IMR-90 (cell line): ENCODE measurements around the gene ARHGAP23. TPM values are rescaled to one million over a fixed set of nuclear protein-coding genes. Genes with fewer than 3 reads are reported as not detected.
A peak's percentile ranks its signal among the peaks of the same experiment; 100 is the strongest.

Source experiments
- ATAC-seq: fragments of 200-7000 bp; cut with Tn5 transposase; 2 replicates; pipeline ENCODE4 v1.9.1; 2020; ENCODE audit warnings: low read depth, mild to moderate bottlenecking, moderate library complexity
- BruUV-seq: library from RNA; stranded (reverse); fragments of 400-500 nt; replicated peaks from 2 replicates; lab custom pipeline; 2021; lab: Mats Ljungman, UMichigan
- CTCF ChIA-PET: fragments of 300-600 bp; formaldehyde crosslinking; extraction: SDS; loops from one replicate; lab custom pipeline; 2021; ENCODE audit warnings: antibody characterized with exemption; lab: Yijun Ruan, JAX
- POLR2A ChIA-PET: fragments of 300-600 bp; sonication (Branson Sonifier 250); formaldehyde crosslinking; loops from one replicate; lab custom pipeline; 2022; ENCODE audit warnings: antibody characterized with exemption; ENCODE audit not compliant: unreplicated experiment; lab: Charles Lee
- DNase-seq: peaks from one replicate; pipeline ENCODE4 v3.0.0; 2013
- H2AFZ ChIP-seq: replicated peaks from 2 replicates; pipeline ENCODE3; 2013; ENCODE audit warnings: low read length, mild to moderate bottlenecking; ENCODE audit not compliant: poor library complexity
- H2AK5ac ChIP-seq: 2 replicates; pipeline ENCODE4 v1.6.1; 2013; ENCODE audit warnings: low read depth, low read length, inconsistent platforms
- H2AK9ac ChIP-seq: replicated peaks from 2 replicates; pipeline ENCODE3; 2013; ENCODE audit warnings: mild to moderate bottlenecking, low read depth, low read length, moderate library complexity; ENCODE audit not compliant: poor library complexity
- H2BK120ac ChIP-seq: 2 replicates; pipeline ENCODE4 v1.6.1; 2013; ENCODE audit warnings: low read depth, low read length, inconsistent platforms
- H2BK15ac ChIP-seq: 3 replicates; pipeline ENCODE4 v1.6.1; 2013; ENCODE audit warnings: low read depth, low read length, inconsistent platforms
- H2BK20ac ChIP-seq: 2 replicates; pipeline ENCODE4 v1.6.1; 2013; ENCODE audit warnings: low read depth, mild to moderate bottlenecking, inconsistent platforms, low read length, moderate library complexity
- H2BK5ac ChIP-seq: 2 replicates; pipeline ENCODE4 v1.6.1; 2013; ENCODE audit warnings: mild to moderate bottlenecking, low read depth, low read length, inconsistent platforms; ENCODE audit not compliant: poor library complexity, severe bottlenecking
- H3K14ac ChIP-seq: replicated peaks from 2 replicates; pipeline ENCODE4 v1.6.1; 2013; ENCODE audit warnings: low read depth, low read length, inconsistent platforms
- H3K18ac ChIP-seq: 2 replicates; pipeline ENCODE4 v1.6.1; 2013; ENCODE audit warnings: low read depth, low read length, control low read depth
- H3K23ac ChIP-seq: 2 replicates; pipeline ENCODE4 v1.6.1; 2013; ENCODE audit warnings: low read depth, low read length, inconsistent platforms
- H3K27ac ChIP-seq: 2 replicates; pipeline ENCODE4 v1.5.1; 2013; ENCODE audit warnings: mild to moderate bottlenecking, control low read depth, low read length; ENCODE audit not compliant: insufficient read depth
- H3K27me3 ChIP-seq: 2 replicates; pipeline ENCODE4 v1.6.1; 2013; ENCODE audit warnings: low read length; ENCODE audit not compliant: control insufficient read depth, insufficient read depth
- H3K36me3 ChIP-seq: 2 replicates; pipeline ENCODE4 v1.6.1; 2013; ENCODE audit warnings: low read length, mixed read lengths; ENCODE audit not compliant: control insufficient read depth, insufficient read depth
- H3K4ac ChIP-seq: 2 replicates; pipeline ENCODE4 v1.6.1; 2013; ENCODE audit warnings: low read depth, low read length, inconsistent platforms
- H3K4me1 ChIP-seq: 2 replicates; pipeline ENCODE4 v1.6.1; 2013; ENCODE audit warnings: low read length, mixed read lengths; ENCODE audit not compliant: control insufficient read depth, insufficient read depth
- H3K4me2 ChIP-seq: 2 replicates; pipeline ENCODE4 v1.6.1; 2013; ENCODE audit warnings: low read depth, mild to moderate bottlenecking, control low read depth, low read length, moderate library complexity
- H3K4me3 ChIP-seq: 2 replicates; pipeline ENCODE4 v1.5.1; 2013; ENCODE audit warnings: low read depth, mild to moderate bottlenecking, control low read depth, low read length, moderate library complexity; ENCODE audit not compliant: insufficient read depth
- H3K56ac ChIP-seq: 2 replicates; pipeline ENCODE4 v1.6.1; 2013; ENCODE audit warnings: low read length, inconsistent platforms; ENCODE audit not compliant: insufficient read depth; ENCODE audit errors: extremely low read depth
- H3K79me1 ChIP-seq, 2 experiments: 2 replicates each; pipeline ENCODE4 v1.6.1; 2013; ENCODE audit warnings: low read length in 2 of 2, inconsistent platforms in 1 of 2, low read depth in 1 of 2
- H3K9ac ChIP-seq: 2 replicates; pipeline ENCODE4 v1.6.1; 2013; ENCODE audit warnings: low read depth, low read length, control low read depth
- H3K9me1 ChIP-seq: 2 replicates; pipeline ENCODE4 v1.6.1; 2013; ENCODE audit warnings: low read length, inconsistent platforms; ENCODE audit not compliant: insufficient read depth
- H3K9me3 ChIP-seq: 2 replicates; pipeline ENCODE4 v1.6.1; 2013; ENCODE audit warnings: low read length; ENCODE audit not compliant: control insufficient read depth, insufficient read depth
- H4K20me1 ChIP-seq: 2 replicates; pipeline ENCODE4 v1.6.1; 2013; ENCODE audit warnings: low read length, inconsistent platforms; ENCODE audit not compliant: insufficient read depth
- H4K5ac ChIP-seq: 2 replicates; pipeline ENCODE4 v1.6.1; 2013; ENCODE audit warnings: mild to moderate bottlenecking, low read depth, low read length, control low read depth
- H4K8ac ChIP-seq, 2 experiments: 2 replicates each; pipeline ENCODE4 v1.6.1; 2013; ENCODE audit warnings: low read depth in 2 of 2, low read length in 2 of 2, control low read depth in 1 of 2, inconsistent platforms in 1 of 2
- H4K91ac ChIP-seq: 2 replicates; pipeline ENCODE4 v1.6.1; 2013; ENCODE audit warnings: low read depth, low read length, inconsistent platforms; ENCODE audit not compliant: insufficient read depth
- CHD1 ChIP-seq: IDR thresholded peaks from 2 replicates; pipeline ENCODE4 v1.6.1; 2012; ENCODE audit warnings: low read depth, low read length, improper control_type of control experiment
- FOS ChIP-seq: fragments of 150-350 bp; IDR thresholded peaks from 2 replicates; pipeline ENCODE4 v1.6.1; 2016; ENCODE audit warnings: low read depth, low read length
- MAZ ChIP-seq: IDR thresholded peaks from 2 replicates; pipeline ENCODE4 v1.6.1; 2012; ENCODE audit warnings: low read depth, mild to moderate bottlenecking, low read length, improper control_type of control experiment, moderate library complexity, borderline replicate concordance
- NFE2L2 ChIP-seq: fragments of 150-350 bp; IDR thresholded peaks from 2 replicates; pipeline ENCODE4 v1.6.1; 2016; ENCODE audit warnings: low read depth, mild to moderate bottlenecking, low read length
- POLR2A ChIP-seq: IDR thresholded peaks from 2 replicates; pipeline ENCODE4 v1.6.1; 2012; ENCODE audit warnings: mild to moderate bottlenecking, low read depth, low read length
- RCOR1 ChIP-seq: IDR thresholded peaks from 2 replicates; pipeline ENCODE4 v1.6.1; 2012; ENCODE audit warnings: mild to moderate bottlenecking, low read length, improper control_type of control experiment; ENCODE audit not compliant: insufficient replicate concordance
- RFX5 ChIP-seq: IDR thresholded peaks from 2 replicates; pipeline ENCODE4 v1.8.0; 2012; ENCODE audit warnings: low read depth, mild to moderate bottlenecking, low read length, moderate library complexity
- SMC3 ChIP-seq: fragments of 150-350 bp; IDR thresholded peaks from 2 replicates; pipeline ENCODE4 v1.6.1; 2016; ENCODE audit warnings: low read depth, mild to moderate bottlenecking, antibody characterized with exemption, low read length, moderate library complexity
- WGBS, 2 experiments: methylation state at CpG; one replicate each; pipeline versions ENCODE4 v1.1.5 to v1.1.7; 2013; ENCODE audit warnings: missing lambda C conversion rate in 2 of 2; ENCODE audit not compliant: insufficient read length in 1 of 2; ENCODE audit errors: extremely low coverage in 2 of 2; 5-methylcytosine and 5-hydroxymethylcytosine counted together
- dilution Hi-C: fragments of 300-500 bp; cut with HindIII; formaldehyde crosslinking; loops from one replicate; pipeline ENCODE4 v1.14.3; 2018; ENCODE audit warnings: low sequenced_read_pairs; ENCODE audit not compliant: unreplicated experiment
- in situ Hi-C: fragments of 300-500 bp; cut with MboI; formaldehyde crosslinking; loops from 3 replicates; pipeline ENCODE4 v1.14.3; 2019; ENCODE audit warnings: low sequenced_read_pairs, inconsistent platforms, mixed read lengths
- intact Hi-C: fragments of 100-400 bp; cut with micrococcal nuclease; formaldehyde crosslinking; loops from 2 replicates; pipeline ENCODE4 v1.10.0; 2022
- polyA plus RNA-seq, 3 experiments: library from polyadenylated mRNA; depleted of rRNA; stranded (reverse); fragments of >200 nt; gene quantifications; 2 replicates each; pipeline ENCODE4 v1.2.3, GENCODE V29; 2012; ENCODE audit warnings: low replicate concordance in 1 of 3
- total RNA-seq: library from RNA; depleted of rRNA; stranded (reverse); fragments of >200 nt; gene quantifications from 2 replicates; pipeline ENCODE4 v1.2.3, GENCODE V29; 2012
- TF ChIP-seq, protein P1 (sequence below): fragments of 150-350 bp; IDR thresholded peaks from 2 replicates; pipeline ENCODE4 v1.6.1; 2016; ENCODE audit warnings: low read depth, mild to moderate bottlenecking, low read length, moderate library complexity, borderline replicate concordance
- TF ChIP-seq, protein P2 (sequence below): conservative IDR thresholded peaks from 2 replicates; pipeline ENCODE4 v1.5.1; 2012; ENCODE audit warnings: mild to moderate bottlenecking, low read depth, low read length, improper control_type of control experiment

ARHGAP23 gene
- total and polyA plus RNA-seq, 2 of the 4 experiments (the other 2 are of a cell fraction), result 9.3 to 43.3 TPM

DNA sequence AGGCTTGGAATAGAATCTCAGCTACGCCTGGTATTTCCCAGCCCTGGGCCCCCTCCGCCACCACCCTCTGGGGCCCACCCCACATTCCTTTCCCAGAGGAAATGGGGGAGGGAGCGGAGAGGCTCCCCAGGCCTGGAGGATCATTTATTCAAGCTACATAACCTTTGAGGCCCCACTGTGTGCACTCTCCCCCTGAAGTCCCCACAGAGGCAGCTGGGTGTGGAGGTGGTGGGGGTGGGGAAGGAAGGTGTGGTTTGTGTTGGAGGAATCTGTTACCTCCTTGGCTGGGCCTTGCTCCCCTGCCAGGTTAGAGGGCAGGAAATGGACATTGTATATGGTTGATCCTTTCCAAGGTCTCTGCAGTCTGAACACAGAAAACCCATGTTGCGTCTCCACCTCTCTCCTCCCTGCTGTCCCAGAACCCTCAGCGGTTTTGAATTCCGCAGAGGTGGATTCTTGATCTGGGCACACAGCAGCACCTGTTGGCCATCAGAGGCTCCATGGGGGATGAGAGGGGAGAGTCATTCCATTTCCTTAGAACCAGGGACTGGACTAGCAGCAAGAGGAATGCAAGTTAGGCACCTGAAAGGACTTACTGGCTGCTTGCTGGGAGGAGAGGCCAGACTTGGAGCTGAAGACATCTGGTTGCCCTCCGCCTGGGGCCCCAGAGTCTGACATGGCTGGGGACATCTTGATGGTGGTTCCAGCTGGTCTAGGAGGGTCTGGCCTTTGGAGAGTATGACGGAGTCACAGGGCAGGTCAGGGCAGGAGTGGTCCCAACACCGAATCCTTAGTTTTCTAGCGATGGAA, 23.0 kb downstream of the ARHGAP23 start:
- H2AK5ac ChIP-seq, result peak overlapping the region; percentile 100
- intact Hi-C loops (loop anchor here (2.0 kb wide), 2 partner anchors 14 to 22 kb away; partner anchors contain the start of gene ARHGAP23), dilution Hi-C loops (no loop called here), in situ Hi-C loops (no loop called here)
- H3K27me3 ChIP-seq, result no peaks in the 10 kb centered on the region
- H3K56ac ChIP-seq, result peak overlapping the region; percentile 99
- H4K5ac ChIP-seq, result peak overlapping the region; percentile 84
- peaks cover 46% of the 10 kb centered on the region for H3K9me1 ChIP-seq
- peak overlapping the region; percentile 100 for H2AK9ac ChIP-seq
- BruUV-seq, result TSS peak; percentile 57
- no peaks in the 10 kb centered on the region for H3K9me3 ChIP-seq
- peak overlapping the region; percentile 99 for H3K27ac ChIP-seq
- ChIA-PET CTCF (interaction anchor here (0.8 to 1.1 kb wide), 3 partner anchors 8 to 21 kb away, joined by 3 to 4 read pairs (median 3); no protein-coding TSS in a partner anchor), POLR2A (interaction anchor here (0.9 kb wide), 1 partner anchor 14 kb away, joined by 3 read pairs; no protein-coding TSS in a partner anchor)
- peak overlapping the region; percentile 99 for H2BK120ac ChIP-seq
- no CpG with 5 or more reads among the region's 10 CpGs for WGBS, 2 experiments
- peak overlapping the region; percentile 100 for H3K4ac ChIP-seq
- TF ChIP-seq POLR2A (no peak; the same call in 1 of the 2 replicates), FOS (no peak), NFE2L2 (no peak), RFX5 (no peak), MAZ (peak; percentile 93; the same call in 1 of the 2 replicates), RCOR1 (peak; percentile 16), CHD1 (no peak), SMC3 (no peak)
- TF ChIP-seq, protein P1, sequence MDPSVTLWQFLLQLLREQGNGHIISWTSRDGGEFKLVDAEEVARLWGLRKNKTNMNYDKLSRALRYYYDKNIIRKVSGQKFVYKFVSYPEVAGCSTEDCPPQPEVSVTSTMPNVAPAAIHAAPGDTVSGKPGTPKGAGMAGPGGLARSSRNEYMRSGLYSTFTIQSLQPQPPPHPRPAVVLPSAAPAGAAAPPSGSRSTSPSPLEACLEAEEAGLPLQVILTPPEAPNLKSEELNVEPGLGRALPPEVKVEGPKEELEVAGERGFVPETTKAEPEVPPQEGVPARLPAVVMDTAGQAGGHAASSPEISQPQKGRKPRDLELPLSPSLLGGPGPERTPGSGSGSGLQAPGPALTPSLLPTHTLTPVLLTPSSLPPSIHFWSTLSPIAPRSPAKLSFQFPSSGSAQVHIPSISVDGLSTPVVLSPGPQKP, result no peak
- TF ChIP-seq, protein P2, sequence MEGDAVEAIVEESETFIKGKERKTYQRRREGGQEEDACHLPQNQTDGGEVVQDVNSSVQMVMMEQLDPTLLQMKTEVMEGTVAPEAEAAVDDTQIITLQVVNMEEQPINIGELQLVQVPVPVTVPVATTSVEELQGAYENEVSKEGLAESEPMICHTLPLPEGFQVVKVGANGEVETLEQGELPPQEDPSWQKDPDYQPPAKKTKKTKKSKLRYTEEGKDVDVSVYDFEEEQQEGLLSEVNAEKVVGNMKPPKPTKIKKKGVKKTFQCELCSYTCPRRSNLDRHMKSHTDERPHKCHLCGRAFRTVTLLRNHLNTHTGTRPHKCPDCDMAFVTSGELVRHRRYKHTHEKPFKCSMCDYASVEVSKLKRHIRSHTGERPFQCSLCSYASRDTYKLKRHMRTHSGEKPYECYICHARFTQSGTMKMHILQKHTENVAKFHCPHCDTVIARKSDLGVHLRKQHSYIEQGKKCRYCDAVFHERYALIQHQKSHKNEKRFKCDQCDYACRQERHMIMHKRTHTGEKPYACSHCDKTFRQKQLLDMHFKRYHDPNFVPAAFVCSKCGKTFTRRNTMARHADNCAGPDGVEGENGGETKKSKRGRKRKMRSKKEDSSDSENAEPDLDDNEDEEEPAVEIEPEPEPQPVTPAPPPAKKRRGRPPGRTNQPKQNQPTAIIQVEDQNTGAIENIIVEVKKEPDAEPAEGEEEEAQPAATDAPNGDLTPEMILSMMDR, result no peak
- H4K91ac ChIP-seq, result peak overlapping the region; percentile 100
- peaks cover 5% of the 10 kb centered on the region; the same call in 1 of the 2 replicates for H3K36me3 ChIP-seq
- peak overlapping the region; percentile 95 for H2BK20ac ChIP-seq
- H3K4me3 ChIP-seq, result peak overlapping the region; percentile 30
- H3K79me1 ChIP-seq, result peaks cover 38 to 86% of the 10 kb centered on the region in 2 experiments
- peak overlapping the region; percentile 99 for H3K14ac ChIP-seq
- H2BK5ac ChIP-seq, result peak overlapping the region; percentile 98
- peak overlapping the region; percentile 89 for H3K18ac ChIP-seq
- H4K8ac ChIP-seq, result peak overlapping the region; percentile 98 to 99
- peak overlapping the region; percentile 73 for H2AFZ ChIP-seq
- peak overlapping the region; percentile 99 for H2BK15ac ChIP-seq
- H3K9ac ChIP-seq, result peak overlapping the region; percentile 86
- peaks cover 63% of the 10 kb centered on the region for H3K4me1 ChIP-seq
- DNase-seq, result peak; percentile 79
- H3K23ac ChIP-seq, result peak overlapping the region; percentile 99
- H4K20me1 ChIP-seq, result peaks cover 38% of the 10 kb centered on the region
- H3K4me2 ChIP-seq, result peak overlapping the region; percentile 81
- peak; percentile 52 for ATAC-seq
